Measurements from ENCODE around the gene GARNL3. TPM values are rescaled to one million over a fixed set of nuclear protein-coding genes. Genes with fewer than 3 reads are reported as not detected.
A peak's percentile ranks its signal among the peaks of the same experiment; 100 is the strongest.

GARNL3 gene
- total and polyA plus RNA-seq, 2 donors (not counting 3 experiments of a cell fraction or from before 2014, with no cell fraction given) = 1.4 to 8.3 TPM

GRCh38 chr9:127269449-127269848, 4.9 kb downstream of the GARNL3 start:
- H3K79me2 ChIP-seq (ENCODE audit: control insufficient read depth, insufficient read depth, low read length) = no peaks in the 10 kb centered on the region
- DNase-seq (ENCODE audit: low read depth, low spot score) (no peak), FAIRE-seq (peak; percentile 52)
- H3K4me2 ChIP-seq (ENCODE audit: insufficient read depth, low read length) = no peak overlapping the region
- no peak overlapping the region for H3K9ac ChIP-seq (replicated peaks; ENCODE audit: extremely low read depth, insufficient read depth, low read length)
- no peaks in the 10 kb centered on the region for H4K20me1 ChIP-seq (replicated peaks; ENCODE audit: control insufficient read depth, extremely low read depth, insufficient read depth, low read length)
- ChIA-PET CTCF (interaction anchor here (1.4 kb wide), 1 partner anchor 9 kb away, joined by 3 read pairs; no protein-coding TSS in a partner anchor), POLR2A (no interaction called here)
- no peak for TF ChIP-seq EZH2 (IDR thresholded peaks at IDR 0.05; ENCODE audit: borderline replicate concordance, low read depth, low read length, severe bottlenecking)
- TF ChIP-seq GATA2 (IDR thresholded peaks at IDR 0.05; ENCODE audit: insufficient read depth, insufficient read length, low read depth, low read length) = no peak
- no peak for TF ChIP-seq MYC (IDR thresholded peaks at IDR 0.05; ENCODE audit: low read depth, low read length)
- no peak for TF ChIP-seq POLR2AphosphoS5 (IDR thresholded peaks at IDR 0.05; ENCODE audit: insufficient read depth, low read depth, low read length)
- no peak for TF ChIP-seq MAX (IDR thresholded peaks at IDR 0.05; ENCODE audit: insufficient read depth, insufficient read length)
- no peak for TF ChIP-seq POLR2A (IDR thresholded peaks at IDR 0.05; ENCODE audit: low read depth, low read length)
- TF ChIP-seq FOS (IDR thresholded peaks at IDR 0.05; ENCODE audit: borderline replicate concordance, insufficient read depth, low read length) = no peak
- no peak for TF ChIP-seq CTCF (IDR thresholded peaks at IDR 0.05; ENCODE audit: extremely low read depth in 1 of 2, insufficient read depth in 1 of 2, low read depth in 1 of 2, low read length in 2 of 2)
- no peak for TF ChIP-seq JUN (IDR thresholded peaks at IDR 0.05; ENCODE audit: borderline replicate concordance, insufficient read depth, insufficient read length, low read depth)
- intact Hi-C loops (cut with micrococcal nuclease) (no loop called here), dilution Hi-C loops (cut with MboI; ENCODE audit: extremely low pct_ligation_motif_present, low sequenced_read_pairs) (no loop called here)
- no peaks in the 10 kb centered on the region for H3K36me3 ChIP-seq (ENCODE audit: control insufficient read depth in 2 of 2, extremely low read depth in 1 of 2, insufficient read depth in 2 of 2, low read length in 2 of 2)
- no peak overlapping the region for H3K27ac ChIP-seq (ENCODE audit: insufficient read depth, low read depth, low read length)
- H3K9me3 ChIP-seq (replicated peaks; ENCODE audit: control insufficient read depth, insufficient read depth, low read length) = no peaks in the 10 kb centered on the region
- H3K9me1 ChIP-seq (replicated peaks; ENCODE audit: control insufficient read depth, extremely low read depth, insufficient read depth, low read length) = no peaks in the 10 kb centered on the region
- H3K4me3 ChIP-seq (replicated peaks in 1 of 3; ENCODE audit: insufficient read depth in 1 of 3, low read depth in 1 of 3, low read length in 3 of 3) = no peak overlapping the region
- H3K27me3 ChIP-seq (ENCODE audit: control insufficient read depth in 2 of 2, insufficient read depth in 2 of 2, low read length in 2 of 2) = no peaks in the 10 kb centered on the region
- BruUV-seq (replicated peaks) = no TSS peak
- H3K4me1 ChIP-seq (ENCODE audit: control insufficient read depth, extremely low read depth, insufficient read depth, low read length) = no peaks in the 10 kb centered on the region
- H2AFZ ChIP-seq (ENCODE audit: low read depth, low read length) = no peak overlapping the region
